HepG2 (cell line): Measurements from ENCODE around the gene TMEM63C. TPM values are rescaled to one million over a fixed set of nuclear protein-coding genes. Genes with fewer than 3 reads are reported as not detected.
A peak's percentile ranks its signal among the peaks of the same experiment; 100 is the strongest.

Experiments used
- ATAC-seq: fragments of 200-7000 bp; cut with Tn5 transposase; 3 replicates; pipeline ENCODE4 v1.9.1; 2020; ENCODE audit warnings: mild to moderate bottlenecking, moderate library complexity
- BruUV-seq: library from RNA; stranded (reverse); fragments of 400-500 nt; replicated peaks from 2 replicates; lab custom pipeline; 2021; lab: Mats Ljungman, UMichigan
- CTCF ChIA-PET: fragments of 300-600 bp; formaldehyde crosslinking; extraction: SDS; loops from one replicate; lab custom pipeline; 2021; ENCODE audit warnings: low total read pairs, inconsistent platforms, low intra/inter-chr PET ratio; lab: Yijun Ruan, JAX
- POLR2A ChIA-PET: fragments of 350-600 bp; sonication (Branson Sonifier 250); formaldehyde crosslinking; loops from one replicate; lab custom pipeline; 2020; ENCODE audit warnings: antibody characterized with exemption, inconsistent platforms; lab: Yijun Ruan, JAX
- DNase-seq: peaks from one replicate; pipeline ENCODE4 v3.0.0-alpha.2; 2015; ENCODE audit warnings: low spot score
- FAIRE-seq: peaks from 3 replicates; lab custom pipeline; 2011; peaks lifted over from hg19 to GRCh38; lab: Jason Lieb, UNC
- H2AFZ ChIP-seq: one replicate; pipeline ENCODE4 v1.6.1; 2011; ENCODE audit warnings: low read length, inconsistent platforms
- H3K27ac ChIP-seq: fragments of 300-600 bp; 3 replicates; pipeline ENCODE4 v1.8.0; 2011; ENCODE audit warnings: mixed run types, mild to moderate bottlenecking, mixed read lengths, low read length, inconsistent platforms; ENCODE audit not compliant: insufficient read depth; ENCODE audit errors: extremely low read length
- H3K27me3 ChIP-seq, 2 experiments: fragments of 200-600 bp in 1 of 2; 2 replicates in 1 of 2; 3 replicates in 1 of 2; pipeline versions ENCODE4 v1.6.0 to v1.8.0; 2011; ENCODE audit warnings: low read length in 2 of 2, mild to moderate bottlenecking in 2 of 2, moderate library complexity in 2 of 2, inconsistent platforms in 1 of 2; ENCODE audit not compliant: insufficient read depth in 2 of 2, control insufficient read depth in 1 of 2
- H3K36me3 ChIP-seq, 2 experiments: fragments of 200-600 bp in 1 of 2; replicated peaks in 1 of 2; 2 replicates in 1 of 2; 3 replicates in 1 of 2; pipeline versions ENCODE4 v1.5.1 to v1.8.0; 2011; ENCODE audit warnings: low read length in 2 of 2, inconsistent platforms in 1 of 2; ENCODE audit not compliant: insufficient read depth in 2 of 2, control insufficient read depth in 1 of 2
- H3K4me1 ChIP-seq: 2 replicates; pipeline ENCODE4 v1.5.1; 2012; ENCODE audit warnings: low read length, inconsistent platforms; ENCODE audit not compliant: insufficient read depth
- H3K4me2 ChIP-seq: 2 replicates; pipeline ENCODE4 v1.6.0; 2011; ENCODE audit warnings: low read depth, low read length, inconsistent platforms
- H3K4me3 ChIP-seq, 3 experiments: fragments of 200-600 bp in 1 of 3; sonication (generic), shearing (Covaris generic) in 1 of 3; replicated peaks in 1 of 3; 2 replicates each; pipeline ENCODE4 v1.5.1; 2011 to 2016; ENCODE audit warnings: low read length in 3 of 3, inconsistent platforms in 2 of 3, low read depth in 2 of 3, mild to moderate bottlenecking in 2 of 3, control low read depth in 1 of 3, mixed read lengths in 1 of 3; ENCODE audit not compliant: insufficient read depth in 1 of 3
- H3K79me2 ChIP-seq: one replicate; pipeline ENCODE4 v1.6.1; 2011; ENCODE audit warnings: low read length, inconsistent platforms; ENCODE audit not compliant: insufficient read depth
- H3K9ac ChIP-seq: 2 replicates; pipeline ENCODE4 v1.6.0; 2011; ENCODE audit warnings: mild to moderate bottlenecking, low read depth, low read length, inconsistent platforms; ENCODE audit not compliant: insufficient read depth
- H3K9me3 ChIP-seq: 2 replicates; pipeline ENCODE4 v1.5.1; 2012; ENCODE audit warnings: mild to moderate bottlenecking, low read length
- H4K20me1 ChIP-seq: 2 replicates; pipeline ENCODE4 v1.6.0; 2011; ENCODE audit warnings: inconsistent platforms, mild to moderate bottlenecking, low read length, moderate library complexity; ENCODE audit not compliant: insufficient read depth
- CC2D1A ChIP-seq: sonication (generic); formaldehyde crosslinking; IDR thresholded peaks from 2 replicates; pipeline ENCODE4 v1.8.1; 2023; ENCODE audit warnings: mild to moderate bottlenecking, missing genetic modification reagents
- DPF2 ChIP-seq: sonication (generic); formaldehyde crosslinking; IDR thresholded peaks from 2 replicates; pipeline ENCODE4 v1.4.0; 2020; ENCODE audit warnings: mild to moderate bottlenecking, low read depth, missing genetic modification reagents, borderline replicate concordance
- GATA4 ChIP-seq: sonication (generic); IDR thresholded peaks from 2 replicates; pipeline ENCODE4 v1.6.1; 2016; ENCODE audit warnings: antibody characterized with exemption, low read depth, borderline replicate concordance
- HMGA1 ChIP-seq: sonication (generic); formaldehyde crosslinking; conservative IDR thresholded peaks from 2 replicates; pipeline ENCODE4 v1.4.0; 2020; ENCODE audit warnings: missing genetic modification reagents
- HNRNPK ChIP-seq: fragments of 200-400 bp; formaldehyde crosslinking; IDR thresholded peaks from 2 replicates; pipeline ENCODE4 v1.6.1; 2018; ENCODE audit warnings: low read length, low read depth, moderate library complexity, mild to moderate bottlenecking; ENCODE audit not compliant: poor library complexity, severe bottlenecking
- HNRNPLL ChIP-seq: fragments of 200-400 bp; formaldehyde crosslinking; IDR thresholded peaks from 2 replicates; pipeline ENCODE4 v1.6.1; 2017; ENCODE audit warnings: mild to moderate bottlenecking, low read depth, low read length; ENCODE audit not compliant: poor library complexity, severe bottlenecking
- MAZ ChIP-seq, 2 experiments: sonication (generic) in 1 of 2; formaldehyde crosslinking in 1 of 2; IDR thresholded peaks; 2 replicates each; pipeline versions ENCODE4 v1.5.0 to v1.6.1; 2012 to 2020; ENCODE audit warnings: low read depth in 2 of 2, mild to moderate bottlenecking in 2 of 2, borderline replicate concordance in 1 of 2, improper control_type of control experiment in 1 of 2, low read length in 1 of 2, missing genetic modification reagents in 1 of 2, moderate library complexity in 1 of 2
- MBD4 ChIP-seq: IDR thresholded peaks from 2 replicates; pipeline ENCODE4 v1.6.1; 2012; ENCODE audit warnings: low read length, inconsistent platforms, borderline replicate concordance
- PCBP2 ChIP-seq: fragments of 200-400 bp; formaldehyde crosslinking; optimal IDR thresholded peaks from 2 replicates; pipeline ENCODE3; 2018; ENCODE audit warnings: low read length, low read depth; ENCODE audit not compliant: poor library complexity, severe bottlenecking
- PHF20 ChIP-seq: sonication (generic); formaldehyde crosslinking; IDR thresholded peaks from 2 replicates; pipeline ENCODE4 v1.5.0; 2020; ENCODE audit warnings: mild to moderate bottlenecking, missing genetic modification reagents
- RXRB ChIP-seq: IDR thresholded peaks from 2 replicates; pipeline ENCODE4 v1.6.1; 2016; ENCODE audit warnings: borderline replicate concordance, missing genetic modification reagents, missing compliant biosample characterization
- SIN3B ChIP-seq: fragments of 150-350 bp; IDR thresholded peaks from 2 replicates; pipeline ENCODE4 v1.6.1; 2014; ENCODE audit warnings: low read length
- SOX5 ChIP-seq: IDR thresholded peaks from 2 replicates; pipeline ENCODE4 v1.6.1; 2016; ENCODE audit warnings: borderline replicate concordance
- ZNF207 ChIP-seq: fragments of 450-650 bp; IDR thresholded peaks from 2 replicates; pipeline ENCODE4 v1.6.1; 2016; ENCODE audit warnings: antibody characterized with exemption, borderline replicate concordance
- ZNF737 ChIP-seq: sonication (generic); formaldehyde crosslinking; IDR thresholded peaks from 2 replicates; pipeline ENCODE4 v1.5.0; 2020; ENCODE audit warnings: missing genetic modification reagents, mild to moderate bottlenecking, borderline replicate concordance
- WGBS: methylation state at CpG from one replicate; pipeline ENCODE4 v1.1.6; 2017; ENCODE audit warnings: low lambda C conversion rate; 5-methylcytosine and 5-hydroxymethylcytosine counted together
- in situ Hi-C: cut with HindIII; loops from 2 replicates; pipeline ENCODE4 v1.10.0; 2017; ENCODE audit warnings: low pct_unique_long_range_greater_than_20kb; ENCODE audit not compliant: extremely low pct_ligation_motif_present
- intact Hi-C: fragments of 100-400 bp; cut with micrococcal nuclease; formaldehyde crosslinking; loops from one replicate; pipeline ENCODE4 v1.10.0; 2022; ENCODE audit not compliant: unreplicated experiment
- polyA plus RNA-seq, 8 experiments: library from polyadenylated mRNA; depleted of rRNA in 3 of 8; stranded (reverse) in 7 of 8; unstranded in 1 of 8; fragments of >200 nt; fragmentation: Illumina TruSeq in 4 of 8; extraction: Trizol in 4 of 8; gene quantifications; 2 replicates each; pipeline versions ENCODE4 v1.2.1 to v1.2.3, GENCODE V29; 2011 to 2016; ENCODE audit warnings: low read depth in 4 of 8, missing spikeins in 1 of 8, mixed read lengths in 1 of 8; ENCODE audit not compliant: insufficient read depth in 1 of 8
- total RNA-seq, 5 experiments: library from RNA; depleted of rRNA; stranded (reverse); fragments of >200 nt; fragmentation: Illumina TruSeq; extraction: Trizol; gene quantifications; 2 replicates each; pipeline ENCODE4 v1.2.3, GENCODE V29; 2016; ENCODE audit warnings: low read depth in 1 of 5
- TF ChIP-seq, protein P1 (sequence below): sonication (generic); formaldehyde crosslinking; IDR thresholded peaks from 2 replicates; pipeline ENCODE4 v1.8.0; 2022; ENCODE audit warnings: missing genetic modification reagents, low read depth, mild to moderate bottlenecking, borderline replicate concordance
- TF ChIP-seq, protein P2 (sequence below): sonication (generic); formaldehyde crosslinking; IDR thresholded peaks from 2 replicates; pipeline ENCODE4 v1.8.1; 2023; ENCODE audit warnings: mild to moderate bottlenecking, moderate library complexity, missing genetic modification reagents
- TF ChIP-seq, protein P3 (sequence below), 2 experiments: sonication (generic) in 1 of 2; formaldehyde crosslinking in 1 of 2; IDR thresholded peaks; 2 replicates each; pipeline versions ENCODE4 v1.4.0 to v1.6.1; 2016 to 2020; ENCODE audit warnings: borderline replicate concordance in 1 of 2, low read depth in 1 of 2, mild to moderate bottlenecking in 1 of 2, missing genetic modification reagents in 1 of 2

TMEM63C gene
- total and polyA plus RNA-seq, 2 of the 13 experiments (the other 11 are each of a cell fraction or from before 2014, with no cell fraction given): 0.17 to 0.27 TPM

DNA sequence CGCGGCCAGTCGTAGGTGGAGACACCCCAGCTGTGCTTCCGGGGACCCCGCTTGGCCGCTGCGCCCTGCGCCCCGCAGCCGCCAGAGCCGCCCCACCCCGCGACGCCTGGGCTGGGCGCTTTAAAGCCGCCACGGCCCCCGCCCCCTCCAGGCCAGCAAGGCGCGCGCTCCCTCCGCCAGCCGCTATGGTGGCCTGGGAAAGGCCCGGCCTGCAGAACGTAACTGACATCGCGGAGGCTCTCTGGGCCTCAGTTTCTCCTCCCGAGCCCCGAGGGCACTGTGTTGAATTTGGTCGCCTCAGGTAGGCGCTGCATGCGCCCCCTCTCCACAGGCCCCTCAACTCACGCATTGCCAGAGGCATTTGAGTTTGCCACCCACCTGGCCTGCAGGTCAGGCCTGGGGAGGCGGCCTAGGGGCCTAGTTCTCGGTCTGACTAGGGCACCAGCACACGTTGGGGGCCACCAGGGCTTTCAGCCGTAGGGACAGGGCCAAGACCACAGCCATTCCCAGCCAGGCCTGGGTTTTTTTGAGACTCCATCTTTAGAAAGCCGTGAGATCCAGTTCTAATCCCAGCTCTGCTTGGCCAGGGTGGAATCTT is 89.6 kb downstream of the TMEM63C start, which contains the start of gene NGB:
TSS of gene NGB (minus strand) at position 94 of the 598 bp plus-strand sequence. CDS start 269 bp downstream, outside the sequence.
- in situ Hi-C loops (no loop called here), intact Hi-C loops (no loop called here)
- Histone ChIP-seq H3K9ac (no peak within 1 kb of the TSS), H3K36me3 (no peaks in the 10 kb centered on the region), H4K20me1 (no peaks in the 10 kb centered on the region), H2AFZ (no peak within 1 kb of the TSS), H3K4me3 (no peak within 1 kb of the TSS), H3K27me3 (peaks cover 7 to 26% of the 10 kb centered on the region in 2 experiments; a peak in 3 of 5 replicates), H3K79me2 (no peaks in the 10 kb centered on the region), H3K9me3 (no peaks in the 10 kb centered on the region), H3K27ac (no peak within 1 kb of the TSS), H3K4me1 (no peaks in the 10 kb centered on the region), H3K4me2 (no peak within 1 kb of the TSS)
- DNase-seq (no peak), FAIRE-seq (no peak), ATAC-seq (peak; percentile 9; the same call in 1 of the 3 replicates)
- WGBS: 85% methylated on average over 1 of the region's 38 CpGs
- POLR2A ChIA-PET: no interaction called here
- CTCF ChIA-PET: no interaction called here
- no peak for TF ChIP-seq RXRB (CRISPR knock-in tag)
- TF ChIP-seq ZNF207: no peak
- no peak for TF ChIP-seq HMGA1 (CRISPR knock-in tag)
- TF ChIP-seq MBD4: no peak
- no peak for TF ChIP-seq MAZ (IDR thresholded peaks at IDR 0.05; ENCODE audit: borderline replicate concordance, low read depth, low read length)
- no peak for TF ChIP-seq MAZ (CRISPR knock-in tag; IDR thresholded peaks at IDR 0.05; ENCODE audit: low read depth)
- no peak for TF ChIP-seq PCBP2
- TF ChIP-seq, protein P1, sequence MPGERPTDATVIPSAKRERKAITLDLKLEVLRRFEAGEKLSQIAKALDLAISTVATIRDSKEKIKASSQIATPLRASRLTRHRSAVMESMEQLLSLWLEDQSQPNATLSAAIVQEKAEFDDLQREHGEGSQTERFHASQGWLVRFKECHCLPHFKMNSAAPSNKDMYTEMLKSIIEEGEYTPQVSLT (CRISPR knock-in tag): no peak
- no peak for TF ChIP-seq DPF2 (CRISPR knock-in tag)
- TF ChIP-seq SOX5: no peak
- TF ChIP-seq PHF20 (CRISPR knock-in tag): no peak
- TF ChIP-seq HNRNPLL: no peak
- TF ChIP-seq HNRNPK: no peak
- TF ChIP-seq, protein P2, sequence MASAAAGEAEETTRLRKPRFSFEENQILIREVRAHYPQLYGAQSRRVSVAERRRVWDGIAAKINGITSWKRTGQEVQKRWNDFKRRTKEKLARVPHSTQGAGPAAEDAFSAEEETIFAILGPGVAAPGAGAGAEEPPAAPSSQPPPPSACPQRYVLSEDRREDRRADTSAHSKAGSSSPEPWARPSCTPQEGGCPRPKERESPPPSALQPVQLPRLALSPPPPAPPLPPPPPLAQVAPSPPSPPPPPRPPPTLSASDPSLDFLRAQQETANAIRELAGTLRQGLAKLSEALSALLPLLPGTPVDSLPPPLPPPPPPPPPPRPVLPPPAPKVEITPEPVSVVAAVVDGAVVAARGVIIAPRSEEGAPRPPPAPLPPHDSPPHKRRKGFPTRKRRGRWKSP (CRISPR knock-in tag): no peak
- TF ChIP-seq, protein P3, sequence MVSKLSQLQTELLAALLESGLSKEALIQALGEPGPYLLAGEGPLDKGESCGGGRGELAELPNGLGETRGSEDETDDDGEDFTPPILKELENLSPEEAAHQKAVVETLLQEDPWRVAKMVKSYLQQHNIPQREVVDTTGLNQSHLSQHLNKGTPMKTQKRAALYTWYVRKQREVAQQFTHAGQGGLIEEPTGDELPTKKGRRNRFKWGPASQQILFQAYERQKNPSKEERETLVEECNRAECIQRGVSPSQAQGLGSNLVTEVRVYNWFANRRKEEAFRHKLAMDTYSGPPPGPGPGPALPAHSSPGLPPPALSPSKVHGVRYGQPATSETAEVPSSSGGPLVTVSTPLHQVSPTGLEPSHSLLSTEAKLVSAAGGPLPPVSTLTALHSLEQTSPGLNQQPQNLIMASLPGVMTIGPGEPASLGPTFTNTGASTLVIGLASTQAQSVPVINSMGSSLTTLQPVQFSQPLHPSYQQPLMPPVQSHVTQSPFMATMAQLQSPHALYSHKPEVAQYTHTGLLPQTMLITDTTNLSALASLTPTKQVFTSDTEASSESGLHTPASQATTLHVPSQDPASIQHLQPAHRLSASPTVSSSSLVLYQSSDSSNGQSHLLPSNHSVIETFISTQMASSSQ (IDR thresholded peaks at IDR 0.05; ENCODE audit: low read depth): no peak
- TF ChIP-seq, protein P3 (CRISPR knock-in tag; IDR thresholded peaks at IDR 0.05; ENCODE audit: borderline replicate concordance): no peak
- no peak for TF ChIP-seq CC2D1A
- TF ChIP-seq ZNF737 (CRISPR knock-in tag): no peak
- no peak for TF ChIP-seq GATA4
- no peak for TF ChIP-seq SIN3B
- BruUV-seq: no TSS peak
